HG02763 (cell line): ENCODE data around the gene TMEM116.
"Not testable (repeated sequence)": the region's sequence is repeated elsewhere in the genome, so short reads cannot be mapped to it uniquely, and the experiment has no call there.

Experiments
- ATAC-seq: cut with Tn5 transposase; IDR thresholded peaks from one replicate; pipeline ENCODE4 v1.9.1; 2021; ENCODE audit warnings: mild to moderate bottlenecking, moderate library complexity; ENCODE audit not compliant: unreplicated experiment

The TMEM116 gene

DNA sequence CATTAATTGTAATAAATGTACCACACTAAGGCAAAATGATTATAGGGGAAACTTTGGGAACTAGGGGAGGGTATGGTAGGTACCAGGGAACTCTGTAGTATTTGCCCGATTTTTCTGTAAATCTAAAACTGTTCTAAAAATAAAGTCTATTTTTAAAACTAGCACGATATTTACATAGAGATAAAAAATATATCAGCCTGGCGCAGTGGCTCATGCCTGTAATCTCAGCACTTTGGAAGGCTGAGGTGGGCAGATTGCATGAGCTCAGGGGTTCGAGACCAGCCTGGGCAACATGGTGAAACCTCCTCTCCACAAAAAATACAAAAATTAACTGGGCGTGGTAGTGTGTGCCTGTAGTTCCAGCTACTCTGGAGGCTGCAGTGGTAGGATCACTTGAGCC lies 32.4 kb downstream of the TMEM116 start:
- ATAC-seq: no peak

DNA sequence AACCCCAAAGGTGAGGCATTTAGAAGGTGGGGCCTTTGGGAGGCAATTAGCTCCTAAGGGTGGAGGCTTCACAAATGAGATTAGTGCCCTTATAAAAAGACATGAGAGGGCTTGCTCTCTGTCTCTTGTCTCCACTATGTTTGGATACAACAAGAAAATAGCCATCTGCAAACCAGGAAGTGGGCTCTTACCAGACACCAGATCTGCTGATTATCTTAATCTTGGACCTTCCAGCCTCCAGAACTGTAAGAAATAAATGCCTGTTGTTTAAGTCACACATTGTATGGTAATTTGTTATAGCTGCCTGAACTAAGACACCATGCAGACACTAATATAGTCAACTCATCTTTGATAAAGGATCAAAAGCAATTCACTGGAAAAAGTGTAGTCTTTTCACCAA lies 34.4 kb downstream of the TMEM116 start:
- ATAC-seq: no peak

DNA sequence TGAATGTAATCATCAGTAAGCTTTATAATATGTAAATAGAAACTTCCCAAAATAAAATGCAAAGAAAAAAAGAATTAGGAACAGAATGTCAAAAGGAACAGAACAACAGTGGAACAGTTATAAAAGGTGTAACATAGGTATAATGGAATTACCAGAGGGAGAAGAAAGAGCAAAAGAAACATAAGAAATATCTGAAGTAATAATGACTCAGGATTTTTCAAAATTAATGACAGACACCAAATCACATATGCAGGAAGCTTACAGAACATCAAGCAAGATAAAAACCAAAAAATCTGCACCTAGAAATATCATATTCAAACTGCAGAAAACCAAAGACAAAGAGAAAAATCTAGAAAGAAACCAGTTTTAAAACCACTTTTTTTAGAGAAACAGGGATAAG lies 36.1 kb downstream of the TMEM116 start:
- no peak for ATAC-seq

DNA sequence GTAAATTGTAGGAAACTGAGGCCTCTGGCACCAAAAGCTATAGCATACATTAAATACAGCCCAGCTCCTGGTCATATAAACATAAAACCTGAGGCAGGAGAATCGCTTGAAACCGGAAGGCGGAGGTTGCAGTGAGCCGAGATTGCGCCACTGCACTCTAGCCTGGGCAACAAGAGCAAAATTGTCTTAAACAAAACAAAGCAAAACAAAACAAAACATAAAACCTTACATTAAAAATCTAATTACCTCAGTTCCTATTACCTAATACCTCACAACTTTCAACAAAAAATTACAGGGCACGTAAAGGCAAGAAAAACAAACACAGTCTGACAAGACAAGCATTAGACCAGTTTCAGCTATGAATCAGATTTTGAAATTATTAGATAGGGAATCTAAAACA lies 36.7 kb downstream of the TMEM116 start:
- ATAC-seq: no peak

DNA sequence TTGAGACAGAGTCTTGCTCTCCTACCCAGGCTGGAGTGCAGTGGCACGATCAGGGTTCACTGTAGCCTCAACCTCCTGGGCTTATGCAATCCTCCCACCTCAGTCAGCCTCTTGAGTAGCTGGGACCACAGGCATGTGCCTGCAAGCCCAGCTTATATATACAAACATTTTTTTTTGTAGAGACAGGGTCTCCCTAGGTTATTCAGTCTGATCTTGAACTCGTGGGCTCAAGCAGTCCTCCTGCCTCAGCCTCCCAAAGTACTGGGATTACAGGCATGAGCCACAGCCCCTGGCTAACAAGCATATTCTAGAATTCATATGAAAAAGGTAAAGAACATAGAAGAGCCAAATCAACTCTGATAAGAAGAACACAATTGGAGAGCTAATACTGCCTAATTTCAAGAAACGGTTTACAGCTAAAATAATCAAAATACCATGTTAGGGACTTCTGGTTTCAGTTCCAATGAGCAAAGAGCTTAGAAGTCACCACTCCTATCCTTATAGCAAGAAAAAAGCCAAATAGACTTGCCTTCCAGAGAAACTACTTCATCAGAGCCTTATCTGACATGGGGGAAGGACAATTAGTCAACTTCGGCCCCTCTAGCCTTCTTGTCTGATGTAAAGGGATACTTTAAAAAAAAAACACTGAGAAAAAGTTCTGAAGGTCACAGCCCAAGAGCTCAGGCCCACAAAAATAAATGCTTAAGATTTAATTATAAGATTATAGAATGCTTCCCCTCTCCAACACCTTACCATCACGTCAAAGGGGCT lies 37.6 kb downstream of the TMEM116 start:
- no peak for ATAC-seq

DNA sequence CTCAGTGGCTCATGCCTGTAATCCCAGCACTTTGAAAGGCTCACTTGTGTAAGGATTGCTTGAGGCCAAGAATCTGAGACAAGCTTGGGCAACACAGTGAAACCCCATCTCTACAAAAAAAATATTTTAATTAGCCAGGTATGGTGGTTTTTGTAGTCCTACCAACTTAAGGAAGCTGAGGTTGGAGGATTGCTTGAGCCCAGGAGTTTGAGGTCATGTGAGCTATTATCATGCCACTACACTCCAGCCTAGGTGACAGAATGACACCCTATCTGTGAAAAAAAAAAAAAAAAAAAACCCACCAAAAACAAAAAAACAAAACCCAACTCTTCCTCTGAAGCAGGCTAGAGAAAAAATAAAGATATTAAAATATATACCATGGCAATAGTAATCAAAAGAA lies 41.2 kb downstream of the TMEM116 start:
- no peak for ATAC-seq

DNA sequence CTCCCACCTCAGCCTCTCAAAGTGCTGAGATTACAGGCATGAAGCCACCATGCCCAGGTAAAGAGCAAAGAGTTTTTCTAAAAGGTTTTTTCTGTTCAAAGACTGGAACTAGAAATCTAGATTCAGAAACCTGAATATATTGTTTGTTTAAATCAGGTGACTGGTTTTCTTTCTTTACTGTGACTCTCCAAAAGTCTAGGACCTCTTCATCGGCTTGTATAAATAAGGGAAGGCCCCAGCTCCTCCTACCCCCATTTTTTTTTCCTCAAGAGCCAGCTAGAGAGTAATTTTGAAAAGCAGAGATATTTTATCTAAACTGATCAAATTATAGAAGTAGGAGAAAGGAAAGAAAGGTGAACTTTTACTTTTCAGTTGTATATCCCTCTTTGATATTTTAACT lies 48.0 kb downstream of the TMEM116 start:
- ATAC-seq: no peak

DNA sequence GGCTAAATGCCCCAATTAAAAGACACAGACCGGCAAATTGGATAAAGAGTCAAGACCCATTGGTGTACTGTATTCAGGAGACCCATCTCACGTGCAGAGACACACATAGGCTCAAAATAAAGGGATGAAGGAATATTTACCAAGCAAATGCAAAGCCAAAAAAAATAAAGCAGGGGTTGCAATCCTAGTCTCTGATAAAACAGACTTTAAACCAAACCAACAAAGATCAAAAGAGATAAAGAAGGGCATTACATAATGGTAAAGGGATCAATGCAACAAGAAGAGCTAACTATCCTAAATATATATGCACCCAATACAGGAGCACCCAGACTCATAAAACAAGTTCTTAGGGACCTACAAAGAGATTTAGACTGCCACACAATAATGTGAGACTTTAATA lies 53.4 kb downstream of the TMEM116 start:
- ATAC-seq: not testable (repeated sequence)

DNA sequence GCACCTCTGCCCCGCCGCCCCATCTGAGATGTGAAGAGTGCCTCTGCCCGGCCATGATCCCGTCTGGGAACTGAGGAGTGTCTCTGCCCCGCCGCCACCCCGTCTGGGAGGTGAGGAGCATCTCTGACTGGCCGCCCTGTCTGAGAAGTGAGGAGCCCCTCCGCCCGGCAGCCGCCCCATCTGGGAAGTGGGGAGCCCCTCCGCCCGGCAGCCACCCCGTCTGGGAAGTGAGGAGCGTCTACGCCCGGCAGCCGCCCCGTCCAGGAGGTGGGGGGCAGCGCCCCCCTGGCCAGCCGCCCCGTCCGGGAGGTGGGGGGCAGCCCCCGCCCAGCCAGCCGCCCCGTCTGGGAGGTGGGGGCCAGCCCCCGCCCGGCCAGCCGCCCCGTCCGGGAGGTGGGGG lies 55.7 kb downstream of the TMEM116 start:
- not testable (repeated sequence) for ATAC-seq

DNA sequence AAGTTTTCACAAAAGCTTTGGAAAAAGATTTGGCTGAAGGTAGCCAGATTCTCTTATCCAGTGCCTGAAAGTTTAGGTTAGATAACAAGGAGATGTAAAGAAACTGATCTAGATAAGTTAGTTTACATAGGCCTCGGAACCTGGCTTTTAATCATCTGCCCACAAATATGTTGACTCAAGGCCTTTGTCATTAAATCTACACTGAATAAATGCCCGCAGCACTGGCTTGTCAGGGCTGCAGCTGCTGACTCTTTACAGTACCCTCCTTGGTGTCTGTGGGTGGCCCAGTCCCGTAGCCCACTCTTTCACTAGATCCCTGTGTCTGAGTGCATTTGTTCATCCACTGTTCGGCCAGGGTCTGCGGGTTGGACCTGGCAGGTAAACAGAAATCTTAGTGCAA lies 58.0 kb downstream of the TMEM116 start:
- no peak for ATAC-seq

DNA sequence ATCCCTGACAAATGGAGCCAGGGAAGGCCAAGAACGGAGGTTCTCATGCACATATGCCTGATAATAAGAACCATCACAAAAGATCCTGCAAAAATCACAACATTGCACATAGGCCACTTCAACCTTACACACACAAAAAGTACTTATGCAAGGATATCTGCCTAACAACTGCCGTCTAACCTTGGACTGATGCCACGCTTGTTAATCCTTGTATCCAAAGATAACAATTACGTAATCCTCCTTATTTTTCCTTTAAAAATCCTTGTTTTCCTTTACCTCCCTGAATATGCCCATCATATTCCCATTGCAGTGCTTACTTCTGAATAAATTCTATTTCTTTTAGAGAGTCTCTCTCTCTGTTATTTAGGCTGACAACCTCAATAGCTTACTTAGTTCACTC lies 59.5 kb downstream of the TMEM116 start:
- no peak for ATAC-seq

DNA sequence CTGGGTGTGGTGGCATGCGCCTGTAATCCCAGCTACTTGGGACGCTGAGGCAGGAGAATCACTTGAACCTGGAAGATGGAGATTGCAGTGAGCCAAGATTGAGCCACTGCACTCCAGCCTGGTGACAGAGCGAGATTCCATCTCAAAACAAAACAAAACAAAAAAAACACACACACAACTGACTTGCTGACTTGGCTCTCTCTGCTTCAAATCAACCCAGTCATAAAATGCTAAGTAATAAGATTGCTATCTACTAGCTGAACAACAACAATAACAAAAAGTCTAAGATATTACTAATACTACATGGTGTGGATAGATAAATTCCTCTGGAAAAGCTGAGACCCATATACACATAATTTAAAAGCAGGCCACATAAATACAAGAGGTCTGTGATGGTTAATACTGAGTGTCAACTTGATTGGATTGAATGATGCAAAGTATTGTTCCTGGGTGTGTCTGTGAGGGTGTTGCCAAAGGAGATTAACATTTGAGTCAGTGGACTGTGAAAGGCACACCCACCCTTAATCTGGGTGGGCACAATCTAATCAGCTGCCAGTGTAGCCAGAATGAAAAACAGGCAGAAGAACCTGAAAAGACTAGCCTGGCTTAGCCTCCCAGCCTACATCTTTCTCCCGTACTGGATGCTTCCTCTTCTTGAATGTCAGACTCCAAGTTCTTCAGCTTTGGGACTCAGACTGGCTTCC lies 60.7 kb downstream of the TMEM116 start:
- ATAC-seq: not testable (repeated sequence)

DNA sequence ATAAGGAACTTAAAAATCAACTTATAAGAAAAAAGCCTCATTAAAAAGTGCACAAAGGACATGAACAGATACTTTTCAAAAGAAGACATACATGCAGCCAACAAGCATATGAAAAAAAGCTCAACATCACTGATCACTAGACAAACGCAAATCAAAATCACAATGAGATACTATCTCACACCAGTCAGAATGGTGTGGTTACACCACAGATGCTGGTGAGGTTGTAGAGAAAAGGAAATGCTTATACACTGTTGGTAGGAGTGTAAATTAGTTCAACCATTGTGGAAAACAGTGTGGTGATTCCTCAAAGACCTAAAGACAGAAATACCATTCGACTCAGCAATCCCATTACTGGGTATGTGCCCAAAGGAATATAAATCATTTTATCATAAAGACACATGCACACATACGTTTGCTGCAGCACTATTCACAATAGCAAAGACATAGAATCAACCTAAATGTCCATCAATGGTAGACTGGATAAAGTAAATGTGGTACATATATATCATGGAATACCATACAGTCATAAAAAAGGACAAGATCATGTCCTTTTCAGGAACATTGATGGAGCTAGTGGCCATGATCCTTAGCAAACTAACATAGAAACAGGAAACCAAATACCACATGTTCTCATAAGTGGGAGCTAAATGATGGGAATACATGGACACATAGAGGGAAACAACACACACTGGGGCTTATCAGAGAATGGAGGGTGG lies 61.8 kb downstream of the TMEM116 start:
- ATAC-seq: not testable (repeated sequence)

DNA sequence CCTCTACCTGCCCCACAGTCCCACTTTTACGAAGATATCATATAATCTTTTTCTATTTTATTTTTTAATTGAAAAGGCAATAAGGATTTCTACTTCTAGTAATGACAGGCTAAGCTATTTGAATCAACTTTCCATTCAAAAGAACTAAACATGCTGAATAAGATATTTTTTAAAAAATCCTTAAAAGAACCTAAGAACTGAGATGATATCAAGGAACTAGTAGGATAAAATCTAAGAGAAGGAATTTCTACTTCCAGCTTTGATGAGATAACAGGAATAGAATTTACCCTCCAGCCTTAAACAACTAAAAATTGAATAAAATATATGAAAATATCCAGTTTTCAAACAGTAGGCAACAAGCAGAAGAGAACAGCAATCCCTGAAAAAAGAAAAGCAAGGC lies 69.0 kb downstream of the TMEM116 start:
- no peak for ATAC-seq

DNA sequence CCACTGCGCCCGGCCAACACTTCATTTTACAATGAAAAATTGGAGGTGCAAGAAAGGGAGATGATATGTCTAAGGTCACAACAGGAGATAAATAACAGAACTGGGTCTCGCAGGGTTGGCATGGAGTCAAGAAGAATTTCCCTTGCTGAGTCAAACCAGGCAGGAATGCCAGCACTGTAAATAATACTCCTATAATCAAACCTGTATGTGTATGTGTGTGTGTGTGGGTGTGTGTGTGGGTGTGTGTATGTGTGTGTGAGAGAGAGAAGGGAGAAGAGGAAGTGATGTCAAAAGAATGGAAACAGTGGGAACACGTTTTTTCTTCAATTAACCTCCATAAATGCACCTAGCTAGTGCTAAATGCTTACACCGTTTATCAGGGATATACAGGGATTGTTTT lies 70.4 kb downstream of the TMEM116 start:
- no peak for ATAC-seq

DNA sequence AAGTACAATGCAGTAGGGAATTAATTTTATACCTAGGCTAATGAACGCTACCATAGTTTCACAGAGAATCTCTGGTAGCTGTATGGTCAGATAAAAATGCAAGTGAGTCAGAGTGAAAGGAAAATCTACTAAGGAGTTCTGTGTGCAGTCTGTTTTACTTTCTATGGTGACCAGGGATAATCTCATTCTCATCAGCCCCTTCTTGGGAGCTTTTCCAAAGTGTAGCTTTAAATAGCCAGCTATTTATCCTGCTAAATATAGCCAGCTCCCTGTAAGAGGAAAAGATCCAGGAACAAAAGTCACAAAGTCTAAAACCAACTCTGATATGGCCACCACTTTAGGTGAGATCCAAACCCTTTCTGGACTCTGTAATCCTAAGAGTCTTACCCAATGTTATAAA lies 75.5 kb downstream of the TMEM116 start:
- ATAC-seq: no peak

DNA sequence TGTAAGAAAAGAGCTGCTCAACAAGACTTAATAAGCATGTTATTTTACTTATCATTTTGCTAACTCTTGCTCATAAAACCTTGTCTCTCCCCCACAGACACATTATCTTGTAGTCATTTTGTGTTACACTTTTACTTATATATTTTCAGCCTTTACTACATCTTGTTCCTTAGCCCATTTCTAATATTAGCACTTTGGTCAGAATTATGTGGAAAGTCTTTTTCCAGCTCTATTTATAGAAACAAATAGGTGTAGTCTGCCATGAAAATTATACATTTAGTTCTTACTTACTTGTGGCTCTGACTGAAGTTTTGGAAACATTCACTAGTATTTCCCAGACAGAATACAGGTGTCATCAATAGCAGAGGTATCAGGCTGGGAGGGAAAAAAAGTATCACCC lies 76.1 kb downstream of the TMEM116 start:
- ATAC-seq: no peak

DNA sequence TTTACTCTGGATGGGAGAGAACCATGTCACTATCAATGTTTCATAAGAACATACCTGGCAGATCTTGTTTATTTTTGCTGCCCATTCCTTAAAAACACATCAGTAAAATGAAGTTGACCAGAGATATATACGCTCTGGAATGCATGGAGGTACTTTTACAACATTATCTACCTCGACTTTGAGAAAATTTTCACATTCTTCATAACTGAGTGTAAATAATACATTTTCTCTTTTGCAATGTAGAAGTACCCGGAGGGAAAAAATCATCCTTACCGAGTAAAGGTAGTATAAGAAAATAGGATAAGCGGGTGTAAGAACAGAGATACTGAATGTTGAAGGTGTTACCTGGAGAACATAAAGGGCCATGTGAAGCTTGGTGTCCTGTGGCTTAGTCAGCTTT lies 80.7 kb downstream of the TMEM116 start:
- no peak for ATAC-seq

DNA sequence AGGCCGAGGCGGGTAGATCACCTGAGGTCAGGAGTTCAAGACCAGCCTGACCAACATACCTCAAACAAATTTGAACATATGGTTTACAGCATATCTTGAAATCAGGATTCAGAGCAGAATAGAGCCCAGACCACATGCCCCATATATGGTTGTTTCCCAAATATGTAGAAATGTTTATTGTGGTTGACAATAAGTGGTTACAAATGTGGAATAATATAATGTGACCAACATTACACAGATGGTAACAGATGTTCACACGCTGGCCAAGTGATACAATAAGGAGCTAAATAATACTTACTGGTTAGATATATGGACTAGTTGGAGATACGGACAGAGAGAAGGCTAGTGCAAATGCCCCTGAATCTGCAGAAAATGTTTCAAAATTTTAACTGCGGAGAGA lies 85.6 kb downstream of the TMEM116 start:
- ATAC-seq: no peak

DNA sequence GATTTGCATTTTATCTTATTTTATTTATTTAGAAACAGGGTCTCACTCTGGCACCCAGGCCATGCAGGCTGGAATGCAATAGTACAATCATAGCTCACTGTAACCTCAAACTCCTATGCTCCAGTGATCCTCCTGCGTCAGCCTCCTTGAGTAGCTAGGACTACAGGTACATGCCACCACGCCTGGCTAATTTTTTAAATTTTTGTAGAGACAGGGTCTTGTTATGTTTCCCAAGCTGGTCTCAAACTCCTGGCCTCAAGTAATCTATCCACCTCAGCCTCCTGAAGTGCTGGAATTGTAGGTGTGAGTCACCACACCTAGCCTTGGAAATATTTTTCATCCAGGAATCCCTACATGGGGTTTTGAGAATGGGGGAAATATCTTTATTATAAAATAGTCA lies 86.3 kb downstream of the TMEM116 start:
- no peak for ATAC-seq

DNA sequence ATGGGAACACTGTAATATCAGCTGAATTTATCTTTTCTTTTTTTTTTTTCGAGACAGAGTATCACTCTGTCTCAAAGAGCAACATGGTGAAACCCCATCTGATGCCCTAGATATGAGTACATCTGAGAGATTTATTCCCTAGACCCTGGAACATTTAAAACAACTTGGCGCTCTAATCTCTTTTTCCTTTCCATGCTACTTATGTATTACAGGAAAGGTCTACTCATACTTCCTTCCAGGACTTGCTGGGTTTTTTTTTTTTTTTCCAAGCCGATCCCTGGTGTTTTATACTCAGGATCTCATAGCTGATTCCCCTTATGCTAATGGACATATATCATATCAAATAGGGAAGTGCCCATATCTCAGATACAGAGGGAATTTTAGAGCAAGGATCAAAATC lies 87.8 kb downstream of the TMEM116 start:
- ATAC-seq: no peak

DNA sequence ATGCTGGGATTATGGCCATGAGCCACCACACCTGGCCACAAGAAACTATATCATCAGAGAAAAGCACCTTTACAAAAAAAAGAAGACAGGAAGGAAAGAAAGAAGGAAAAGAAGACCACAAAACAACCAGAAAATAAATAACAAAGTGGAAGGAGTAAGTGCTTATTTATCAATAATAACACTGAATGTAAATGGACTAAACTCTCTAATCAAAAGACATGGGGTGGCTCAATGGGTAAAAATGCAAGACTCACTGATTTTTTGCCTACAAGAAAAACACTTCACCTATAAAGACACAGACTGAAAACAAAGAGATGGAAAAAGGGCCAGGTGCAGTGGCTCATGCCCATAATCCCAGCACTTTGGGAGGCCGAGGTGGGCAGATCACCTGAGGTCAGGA lies 105.2 kb downstream of the TMEM116 start:
- no peak for ATAC-seq
